SK-N-SH treated with all-trans-retinoic acid at 6 μM for 48 hours (cell line): ENCODE data around the gene ECE1.

Experiments
- ATAC-seq: fragments of 200-7000 bp; cut with Tn5 transposase; 3 replicates; pipeline ENCODE4 v1.9.1; 2020; ENCODE audit warnings: mild to moderate bottlenecking, moderate library complexity
- ARNTL ChIP-seq: fragments of 450-650 bp; formaldehyde crosslinking; IDR thresholded peaks from 2 replicates; pipeline ENCODE4 v1.5.0; 2020; ENCODE audit warnings: low read depth, mild to moderate bottlenecking, moderate library complexity, borderline replicate concordance
- BACH2 ChIP-seq: fragments of 250-450 bp; sonication (Bioruptor Pico); IDR thresholded peaks from 2 replicates; pipeline ENCODE4 v1.9.0; 2021; ENCODE audit warnings: mild to moderate bottlenecking, borderline replicate concordance
- CSDC2 ChIP-seq: fragments of 250-450 bp; sonication (Bioruptor Pico); IDR thresholded peaks from 2 replicates; pipeline ENCODE4 v1.5.0; 2020; ENCODE audit warnings: mild to moderate bottlenecking, moderate library complexity
- CSRNP3 ChIP-seq: fragments of 250-450 bp; sonication (Bioruptor Pico); IDR thresholded peaks from 2 replicates; pipeline ENCODE4 v1.5.1; 2021; ENCODE audit warnings: mild to moderate bottlenecking, moderate library complexity
- ISL1 ChIP-seq: fragments of 250-450 bp; sonication (Bioruptor Pico); IDR thresholded peaks from 2 replicates; pipeline ENCODE4 v2.1.2; 2022; ENCODE audit warnings: mild to moderate bottlenecking, moderate library complexity
- PATZ1 ChIP-seq: fragments of 250-450 bp; sonication (Bioruptor Pico); IDR thresholded peaks from 2 replicates; pipeline ENCODE4 v1.8.0; 2020; ENCODE audit warnings: mild to moderate bottlenecking, moderate library complexity, borderline replicate concordance
- POU6F1 ChIP-seq: fragments of 250-450 bp; sonication (Bioruptor Pico); IDR thresholded peaks from 2 replicates; pipeline ENCODE4 v1.8.0; 2021; ENCODE audit warnings: low read depth, mild to moderate bottlenecking, moderate library complexity, borderline replicate concordance
- PPARA ChIP-seq: fragments of 250-450 bp; sonication (Bioruptor Pico); IDR thresholded peaks from 2 replicates; pipeline ENCODE4 v1.5.0; 2020; ENCODE audit warnings: mild to moderate bottlenecking, borderline replicate concordance
- TCF4 ChIP-seq: fragments of 250-450 bp; sonication (Bioruptor Pico); IDR thresholded peaks from 2 replicates; pipeline ENCODE4 v1.8.0; 2021; ENCODE audit warnings: mild to moderate bottlenecking, moderate library complexity, borderline replicate concordance
- ZC3H10 ChIP-seq: fragments of 250-450 bp; sonication (Bioruptor Pico); IDR thresholded peaks from 2 replicates; pipeline ENCODE4 v1.5.1; 2021; ENCODE audit warnings: mild to moderate bottlenecking, moderate library complexity
- ZFP3 ChIP-seq: fragments of 250-450 bp; sonication (Bioruptor Pico); IDR thresholded peaks from 2 replicates; pipeline ENCODE4 v1.5.0; 2020; ENCODE audit warnings: mild to moderate bottlenecking, moderate library complexity
- ZFP30 ChIP-seq: fragments of 450-650 bp; formaldehyde crosslinking; IDR thresholded peaks from 2 replicates; pipeline ENCODE4 v1.5.0; 2022; ENCODE audit warnings: mild to moderate bottlenecking, moderate library complexity
- ZNF565 ChIP-seq: fragments of 450-650 bp; formaldehyde crosslinking; conservative IDR thresholded peaks from 2 replicates; pipeline ENCODE4 v1.5.0; 2020; ENCODE audit warnings: low read depth, mild to moderate bottlenecking, moderate library complexity
- ZNF70 ChIP-seq: fragments of 450-650 bp; formaldehyde crosslinking; IDR thresholded peaks from 2 replicates; pipeline ENCODE4 v1.5.0; 2020; ENCODE audit warnings: mild to moderate bottlenecking, moderate library complexity
- ZNF8 ChIP-seq: fragments of 450-650 bp; formaldehyde crosslinking; IDR thresholded peaks from 2 replicates; pipeline ENCODE4 v1.5.0; 2020; ENCODE audit warnings: mild to moderate bottlenecking, moderate library complexity
- TF ChIP-seq, protein P1 (sequence below): fragments of 250-450 bp; sonication (Bioruptor Pico); IDR thresholded peaks from 2 replicates; pipeline ENCODE4 v1.5.0; 2020; ENCODE audit warnings: mild to moderate bottlenecking, moderate library complexity
- TF ChIP-seq, protein P2 (sequence below): fragments of 250-450 bp; sonication (Bioruptor Pico); IDR thresholded peaks from 2 replicates; pipeline ENCODE4 v1.5.1; 2020; ENCODE audit warnings: low read depth, mild to moderate bottlenecking, moderate library complexity

The ECE1 gene

GRCh38 chr1:21254335-21254951, 35.8 kb downstream of the ECE1 start (continued):
- TF ChIP-seq CSRNP3 (CRISPR knock-in tag) (no peak), PPARA (CRISPR knock-in tag) (no peak), ISL1 (no peak), ZFP30 (CRISPR knock-in tag) (no peak), ZFP3 (CRISPR knock-in tag) (no peak), ARNTL (CRISPR knock-in tag) (no peak), PATZ1 (CRISPR knock-in tag) (no peak), TCF4 (peak; percentile 54; the same call in 1 of the 2 replicates), CSDC2 (CRISPR knock-in tag) (no peak)

DNA sequence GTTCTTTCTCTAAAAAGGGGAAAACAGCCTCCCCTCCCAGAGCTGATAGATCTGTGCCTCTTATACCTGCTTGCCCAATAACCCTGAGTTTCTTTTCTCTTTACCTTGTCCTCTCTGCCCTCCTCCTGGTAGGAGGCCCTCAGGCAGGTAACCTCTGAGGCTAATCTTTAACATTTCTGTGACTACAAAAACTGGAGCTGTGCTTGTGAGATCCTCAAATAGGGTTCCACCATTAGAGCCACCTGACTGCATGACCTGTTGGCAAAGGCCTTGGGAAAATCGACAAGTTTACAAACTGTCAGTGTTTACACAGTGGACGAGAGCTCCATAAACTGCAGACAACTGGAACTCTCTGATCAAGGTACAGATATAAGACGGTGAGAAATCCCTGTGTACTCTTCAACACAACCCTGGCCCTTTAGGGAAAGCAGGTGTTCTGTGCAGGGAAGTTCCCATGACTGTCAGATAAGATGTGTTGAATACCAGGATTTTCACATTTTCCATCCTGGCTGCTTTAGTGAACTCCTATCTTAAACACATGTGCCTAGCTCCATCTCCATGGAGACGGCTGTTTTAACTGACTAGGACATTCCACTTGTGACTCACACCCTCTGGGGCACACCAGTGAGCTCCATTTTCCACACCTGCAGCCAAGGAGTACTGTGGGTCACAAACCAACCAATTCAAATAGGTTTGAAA, 38.3 kb downstream of the ECE1 start:
- TF ChIP-seq ZFP3 (CRISPR knock-in tag), result peak; percentile 95
- no peak for TF ChIP-seq ZNF8 (CRISPR knock-in tag)
- peak; percentile 84 for ATAC-seq

DNA sequence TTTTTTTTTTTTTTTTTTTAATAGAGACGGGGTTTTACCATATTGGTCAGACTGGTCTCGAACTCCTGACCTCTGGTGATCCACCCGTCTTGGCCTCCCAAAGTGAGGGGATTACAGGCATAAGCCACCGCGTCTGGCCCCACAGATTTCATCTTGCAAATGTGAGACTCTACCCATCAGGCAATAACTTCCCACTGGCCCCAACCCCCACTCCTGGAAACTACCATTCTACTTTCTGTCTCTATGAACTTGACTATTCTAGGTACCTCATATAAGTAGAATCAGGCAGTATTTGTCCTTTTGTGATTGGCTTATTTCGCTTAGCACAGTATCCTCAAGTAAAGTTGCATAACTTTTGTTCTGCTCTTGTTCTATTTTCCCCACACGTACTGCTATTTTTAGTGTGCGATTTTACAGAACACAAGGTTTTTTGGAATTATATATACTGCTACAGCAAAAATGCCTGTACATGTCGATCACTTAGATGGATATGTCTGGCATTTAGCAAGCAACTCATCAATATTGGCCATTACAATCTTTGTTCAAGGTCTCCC, 40.2 kb downstream of the ECE1 start:
- TF ChIP-seq BACH2 (CRISPR knock-in tag) (no peak), ZNF8 (CRISPR knock-in tag) (no peak), ARNTL (CRISPR knock-in tag) (no peak), TCF4 (no peak), POU6F1 (no peak), PATZ1 (CRISPR knock-in tag) (no peak), ZNF70 (CRISPR knock-in tag) (no peak), ZNF565 (no peak), ZC3H10 (no peak), ZFP30 (CRISPR knock-in tag) (no peak), ISL1 (no peak)
- TF ChIP-seq, protein P1, sequence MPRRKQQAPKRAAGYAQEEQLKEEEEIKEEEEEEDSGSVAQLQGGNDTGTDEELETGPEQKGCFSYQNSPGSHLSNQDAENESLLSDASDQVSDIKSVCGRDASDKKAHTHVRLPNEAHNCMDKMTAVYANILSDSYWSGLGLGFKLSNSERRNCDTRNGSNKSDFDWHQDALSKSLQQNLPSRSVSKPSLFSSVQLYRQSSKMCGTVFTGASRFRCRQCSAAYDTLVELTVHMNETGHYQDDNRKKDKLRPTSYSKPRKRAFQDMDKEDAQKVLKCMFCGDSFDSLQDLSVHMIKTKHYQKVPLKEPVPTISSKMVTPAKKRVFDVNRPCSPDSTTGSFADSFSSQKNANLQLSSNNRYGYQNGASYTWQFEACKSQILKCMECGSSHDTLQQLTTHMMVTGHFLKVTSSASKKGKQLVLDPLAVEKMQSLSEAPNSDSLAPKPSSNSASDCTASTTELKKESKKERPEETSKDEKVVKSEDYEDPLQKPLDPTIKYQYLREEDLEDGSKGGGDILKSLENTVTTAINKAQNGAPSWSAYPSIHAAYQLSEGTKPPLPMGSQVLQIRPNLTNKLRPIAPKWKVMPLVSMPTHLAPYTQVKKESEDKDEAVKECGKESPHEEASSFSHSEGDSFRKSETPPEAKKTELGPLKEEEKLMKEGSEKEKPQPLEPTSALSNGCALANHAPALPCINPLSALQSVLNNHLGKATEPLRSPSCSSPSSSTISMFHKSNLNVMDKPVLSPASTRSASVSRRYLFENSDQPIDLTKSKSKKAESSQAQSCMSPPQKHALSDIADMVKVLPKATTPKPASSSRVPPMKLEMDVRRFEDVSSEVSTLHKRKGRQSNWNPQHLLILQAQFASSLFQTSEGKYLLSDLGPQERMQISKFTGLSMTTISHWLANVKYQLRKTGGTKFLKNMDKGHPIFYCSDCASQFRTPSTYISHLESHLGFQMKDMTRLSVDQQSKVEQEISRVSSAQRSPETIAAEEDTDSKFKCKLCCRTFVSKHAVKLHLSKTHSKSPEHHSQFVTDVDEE (CRISPR knock-in tag), result no peak
- TF ChIP-seq, protein P2, sequence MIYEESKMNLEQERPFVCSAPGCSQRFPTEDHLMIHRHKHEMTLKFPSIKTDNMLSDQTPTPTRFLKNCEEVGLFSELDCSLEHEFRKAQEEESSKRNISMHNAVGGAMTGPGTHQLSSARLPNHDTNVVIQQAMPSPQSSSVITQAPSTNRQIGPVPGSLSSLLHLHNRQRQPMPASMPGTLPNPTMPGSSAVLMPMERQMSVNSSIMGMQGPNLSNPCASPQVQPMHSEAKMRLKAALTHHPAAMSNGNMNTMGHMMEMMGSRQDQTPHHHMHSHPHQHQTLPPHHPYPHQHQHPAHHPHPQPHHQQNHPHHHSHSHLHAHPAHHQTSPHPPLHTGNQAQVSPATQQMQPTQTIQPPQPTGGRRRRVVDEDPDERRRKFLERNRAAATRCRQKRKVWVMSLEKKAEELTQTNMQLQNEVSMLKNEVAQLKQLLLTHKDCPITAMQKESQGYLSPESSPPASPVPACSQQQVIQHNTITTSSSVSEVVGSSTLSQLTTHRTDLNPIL (CRISPR knock-in tag), result no peak
- ATAC-seq, result no peak
